Left ventricle myocardium superior (tissue), 1 donor: Measurements from ENCODE around the gene RSRC1. TPM values are rescaled to one million over a fixed set of nuclear protein-coding genes. Genes with fewer than 3 reads are reported as not detected.
A peak's percentile ranks its signal among the peaks of the same experiment; 100 is the strongest.
"Not testable (repeated sequence)": the region's sequence is repeated elsewhere in the genome, so short reads cannot be mapped to it uniquely, and the experiment has no call there.

Experiments
- ATAC-seq: fragments of 200-7000 bp; cut with Tn5 transposase; one replicate; pipeline ENCODE4 v1.9.1; 2020; ENCODE audit warnings: mild to moderate bottlenecking, moderate library complexity
- DNase-seq: peaks from one replicate; pipeline ENCODE4 v3.0.0-alpha.2; 2020
- intact Hi-C: fragments of 100-400 bp; cut with micrococcal nuclease; formaldehyde crosslinking; loops from one replicate; pipeline ENCODE4 v1.11.0; 2022
- long read RNA-seq: library from polyadenylated mRNA; unstranded; transcript quantifications from one replicate; pipeline ENCODE4 v2.0.0, GENCODE V29; 2021
- total RNA-seq: library from RNA; stranded (reverse); fragmentation: NEBNext Ultra II Directional; extraction: Animal tissue kit (Norgen Biotek cat#: 25700); gene quantifications from one replicate; pipeline ENCODE4 v1.2.1, GENCODE V29; 2021
- donor health status: DM: no; HTN: yes; CAD: no; lungs with severe emphysema.

The RSRC1 gene
- total RNA-seq, result 20.6 TPM
- long read RNA-seq, partial matches to known transcripts, result 3 of 8 reads
- long read RNA-seq, other reads (novel, unspliced or antisense), result 1 of 8 reads

DNA sequence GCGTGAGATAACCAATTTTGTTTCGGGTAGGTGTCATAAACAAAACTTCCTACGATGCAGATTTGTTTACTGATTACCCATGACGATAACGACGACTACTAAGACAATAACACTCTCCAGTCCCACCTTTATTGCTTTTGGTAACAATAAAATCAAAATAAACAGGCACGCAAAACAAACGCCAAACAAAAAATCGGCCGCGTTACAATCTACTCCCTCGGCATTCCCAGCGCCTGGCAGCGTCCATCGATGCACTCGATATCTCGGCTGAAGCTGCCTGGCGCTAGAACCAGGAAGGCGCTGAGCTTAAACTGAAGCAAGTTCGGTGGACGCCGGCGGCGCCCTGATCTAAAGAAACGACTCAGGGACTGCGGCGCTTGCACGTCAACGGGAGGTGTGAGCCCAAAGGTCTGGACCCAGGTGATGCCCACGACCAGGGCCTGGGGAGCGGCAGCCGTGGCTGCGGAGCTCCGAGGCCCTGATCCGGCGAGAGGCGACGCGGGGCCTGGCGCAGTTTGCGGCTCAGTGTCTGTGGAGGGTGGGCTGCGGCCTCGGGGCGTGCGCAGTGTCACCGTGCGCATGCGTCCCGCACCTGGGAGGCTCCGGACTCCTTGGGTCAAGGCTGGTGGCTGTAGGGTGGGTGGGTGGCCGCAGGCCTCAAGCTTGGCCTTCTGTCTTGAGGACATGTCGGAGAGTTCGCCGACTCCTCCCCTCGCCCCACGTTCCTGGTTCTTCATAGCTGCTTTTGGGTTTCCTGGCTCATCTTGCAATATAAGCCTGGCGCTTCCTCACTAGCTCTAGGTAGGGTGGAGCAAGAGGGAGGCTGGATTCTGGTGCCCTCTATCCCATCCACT lies at the start of gene RSRC1:
TSS of gene RSRC1 (plus strand) at position 286 of the 854 bp plus-strand sequence. CDS start 12,016 bp downstream, outside the sequence.
- ATAC-seq (peak; percentile 95), DNase-seq (peak; percentile 90)
- intact Hi-C loops, result no loop called here

- intact Hi-C loops, DNase-seq, ATAC-seq: not testable (repeated sequence)
Measured at GRCh38 chr3:158065574-158065973, 44.3 kb upstream of the RSRC1 start.

- ATAC-seq (no peak), DNase-seq (no peak)
- intact Hi-C loops, result no loop called here
Measured at GRCh38 chr3:158072790-158073189, 37.1 kb upstream of the RSRC1 start.

DNA sequence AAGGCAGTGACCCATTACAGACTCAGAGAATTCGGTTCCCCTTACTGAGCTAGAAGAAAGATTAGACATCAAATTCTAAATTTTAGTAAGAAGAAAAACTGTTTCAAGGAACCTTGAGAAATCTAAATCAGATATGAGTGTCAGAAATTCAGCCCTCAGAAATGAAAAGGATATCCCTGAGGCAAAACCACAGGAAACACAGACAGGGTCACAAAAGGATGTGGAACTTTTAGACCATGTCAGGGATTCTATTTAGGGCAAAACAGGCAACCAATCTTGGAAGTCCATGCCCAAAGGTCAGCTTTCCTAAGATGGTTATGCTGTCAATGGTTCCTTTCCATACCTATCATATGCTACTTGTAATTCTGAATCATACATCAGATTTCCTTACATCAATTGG lies 35.3 kb upstream of the RSRC1 start:
- no peak for DNase-seq
- intact Hi-C loops, result no loop called here
- ATAC-seq, result no peak

- ATAC-seq (no peak), DNase-seq (no peak)
- intact Hi-C loops, result no loop called here
Measured at GRCh38 chr3:158079599-158079998, 30.3 kb upstream of the RSRC1 start.

GRCh38 chr3:158084651-158085050 lies 25.2 kb upstream of the RSRC1 start:
- DNase-seq, result no peak
- no peak for ATAC-seq

GRCh38 chr3:158085358-158085757 lies 24.5 kb upstream of the RSRC1 start:
- DNase-seq (no peak), ATAC-seq (no peak)
- intact Hi-C loops, result no loop called here

More at GRCh38 chr3:158084651-158085050, 25.2 kb upstream of the RSRC1 start:
- intact Hi-C loops, result no loop called here

DNA sequence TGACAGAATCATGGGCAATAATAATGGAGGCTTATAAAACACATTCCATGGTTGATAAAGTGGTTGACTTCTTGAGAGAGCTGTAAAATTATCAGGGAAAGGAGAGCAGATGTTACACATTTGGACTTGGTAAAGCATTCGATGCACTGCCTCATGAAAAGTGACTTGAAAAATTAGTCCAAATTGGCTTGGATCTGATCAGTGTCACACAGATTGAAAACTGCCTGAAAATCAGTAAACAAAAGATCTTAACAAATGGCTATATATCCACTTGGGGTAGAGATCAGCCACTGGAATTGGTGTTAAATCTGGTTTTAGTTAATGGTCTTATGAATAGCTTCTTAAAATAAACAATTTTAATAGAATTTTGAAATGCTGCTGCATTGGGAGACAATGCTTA lies 24.0 kb upstream of the RSRC1 start:
- DNase-seq, result no peak
- intact Hi-C loops, result no loop called here
- no peak for ATAC-seq

DNA sequence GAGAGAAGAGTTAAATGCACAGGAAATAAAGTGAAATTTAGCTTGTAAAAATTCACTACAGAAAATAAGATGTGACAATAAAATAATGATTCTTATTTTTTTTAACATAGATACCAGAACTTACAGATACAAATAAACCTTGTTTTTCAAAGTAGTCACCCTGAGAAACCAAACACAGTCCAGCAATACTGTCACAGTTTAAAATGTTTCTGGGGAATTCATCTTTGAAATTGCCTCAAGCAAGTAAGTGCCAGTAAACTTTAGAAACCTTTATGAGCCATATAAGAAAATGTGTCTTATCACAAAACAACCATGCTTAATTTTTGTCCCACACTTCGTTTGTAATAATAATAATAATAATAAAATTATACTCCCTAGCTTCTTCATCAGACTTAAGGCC lies 23.5 kb upstream of the RSRC1 start:
- intact Hi-C loops, result no loop called here
- no peak for DNase-seq
- no peak for ATAC-seq

DNA sequence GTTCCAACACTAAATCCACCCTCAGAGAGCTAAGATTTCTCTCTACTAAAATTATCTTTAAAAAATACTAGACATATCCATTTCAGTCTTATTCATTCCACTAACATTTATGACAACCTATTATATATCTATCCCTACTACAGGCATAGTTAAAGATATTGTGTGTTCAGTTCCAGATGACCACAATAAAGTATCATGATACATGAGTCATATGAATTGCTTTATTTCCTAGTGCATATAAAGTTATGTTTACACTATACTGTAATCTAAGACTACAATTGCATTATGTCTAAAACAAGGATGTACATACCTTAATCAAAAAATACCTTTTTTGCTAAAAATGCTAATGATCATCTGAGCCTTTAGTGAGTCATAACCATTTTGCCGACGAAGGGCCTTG lies 23.1 kb upstream of the RSRC1 start:
- no peak for DNase-seq
- ATAC-seq, result no peak
- intact Hi-C loops, result no loop called here

- intact Hi-C loops, result no loop called here
- ATAC-seq (no peak), DNase-seq (no peak)
Measured at GRCh38 chr3:158091531-158091930, 18.4 kb upstream of the RSRC1 start.

- ATAC-seq, result no peak
- no peak for DNase-seq
- intact Hi-C loops, result no loop called here
Measured at GRCh38 chr3:158093526-158093925, 16.4 kb upstream of the RSRC1 start.

DNA sequence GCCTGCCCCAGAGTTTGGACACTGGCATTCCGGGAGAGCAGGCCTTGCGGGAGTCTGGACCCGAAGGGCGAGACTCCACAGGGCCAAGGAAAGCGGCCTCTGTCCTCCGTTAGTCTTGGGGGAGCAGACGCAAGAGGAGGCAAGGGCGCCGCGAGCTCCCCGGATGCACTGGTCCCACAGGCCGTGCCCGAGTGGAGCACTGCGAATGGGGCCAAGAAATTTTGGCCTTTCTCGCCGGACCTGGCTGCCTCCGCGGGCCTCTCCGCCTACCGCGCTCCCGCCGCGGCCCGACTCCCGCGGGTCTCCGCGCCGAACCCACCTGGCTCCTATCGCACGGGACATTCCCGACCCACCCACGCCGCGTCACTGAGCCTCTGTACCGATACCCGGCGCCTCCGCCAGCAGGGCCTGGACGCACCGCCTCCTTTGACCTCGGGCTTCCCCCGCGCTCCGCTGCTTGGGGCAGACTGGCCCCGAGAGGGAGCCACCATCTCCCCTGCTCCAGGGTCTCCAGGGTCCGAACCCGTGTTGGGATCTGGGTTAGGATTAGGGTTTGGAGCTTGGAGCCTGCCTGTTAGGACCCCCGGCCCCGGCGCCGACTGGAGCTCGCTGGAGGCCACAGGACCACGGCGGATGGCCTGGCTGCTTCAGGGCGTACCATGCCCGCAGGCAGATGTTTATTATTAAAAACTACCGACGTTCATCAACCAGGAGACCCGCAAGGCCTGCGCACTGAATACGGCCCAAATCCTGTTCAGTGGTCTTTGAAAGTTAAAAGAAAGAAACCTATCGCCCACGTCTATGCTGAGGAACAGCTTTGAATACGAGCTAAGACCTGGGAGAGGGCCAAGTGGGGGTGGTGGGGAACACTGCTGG lies 15.4 kb upstream of the RSRC1 start:
- DNase-seq, result no peak
- intact Hi-C loops, result no loop called here
- no peak for ATAC-seq

DNA sequence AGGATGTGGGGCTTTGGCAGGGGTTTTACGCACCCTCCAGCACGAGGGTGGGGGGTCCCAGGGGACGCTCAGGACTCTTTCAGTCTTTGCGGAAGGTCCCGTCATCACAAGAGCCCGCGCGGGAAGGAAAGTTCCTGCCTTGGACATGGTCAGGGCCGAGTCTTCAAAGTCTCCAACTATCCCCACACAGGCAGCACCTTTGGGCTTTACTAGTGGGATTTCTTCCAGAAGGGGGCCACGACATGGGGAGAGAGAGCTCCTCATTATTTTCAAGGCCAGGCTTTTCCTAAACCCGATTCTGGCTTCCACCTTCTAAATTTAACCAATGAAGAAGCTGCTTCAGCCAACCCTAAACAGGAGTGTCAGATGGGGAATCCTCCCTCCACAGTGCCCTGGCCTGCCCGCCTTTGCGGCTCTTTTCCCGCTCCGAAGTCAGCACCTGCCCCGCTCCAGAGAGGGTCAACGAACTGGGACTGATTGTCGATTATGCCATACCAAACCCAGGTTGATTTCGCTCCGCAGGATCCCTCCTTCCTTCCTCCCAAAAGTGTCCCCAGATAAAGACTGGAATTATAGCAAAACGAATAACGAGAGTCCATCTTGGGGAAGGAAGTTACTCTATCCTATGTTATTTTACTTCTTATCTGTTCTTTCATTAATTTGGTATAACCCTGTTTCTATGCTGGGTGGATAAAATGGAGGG lies 14.6 kb upstream of the RSRC1 start:
- ATAC-seq, result no peak
- intact Hi-C loops, result no loop called here

GRCh38 chr3:158095814-158096704 lies 13.8 kb upstream of the RSRC1 start:
- intact Hi-C loops, result no loop called here
- DNase-seq (no peak), ATAC-seq (no peak)

More for the DNA sequence above, 14.6 kb upstream of the RSRC1 start:
- DNase-seq, result no peak

DNA sequence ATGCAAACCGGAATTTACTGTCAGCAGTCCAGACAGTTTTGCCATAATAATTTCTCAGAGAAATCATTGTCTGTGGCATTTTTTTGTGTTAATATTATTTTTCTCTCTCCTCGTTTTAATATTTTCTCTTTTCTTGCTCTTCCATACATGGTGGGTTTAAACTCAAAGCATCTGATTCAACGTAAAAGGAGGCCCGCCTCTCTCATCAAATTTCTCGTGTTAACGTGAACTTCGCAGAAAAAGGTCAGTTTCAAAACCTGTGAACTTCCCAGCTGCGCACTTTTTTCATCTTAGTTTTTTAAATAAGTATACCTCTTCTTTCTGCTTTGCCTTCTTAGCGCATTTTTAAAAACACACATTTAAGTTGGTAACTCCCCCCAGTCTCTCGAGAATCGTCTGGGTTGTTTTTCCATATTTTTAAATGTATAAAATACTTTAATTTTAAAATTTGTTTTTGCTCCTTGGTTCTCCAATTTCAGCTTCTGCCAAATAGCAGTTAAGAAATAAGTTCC lies 12.8 kb upstream of the RSRC1 start:
- intact Hi-C loops, result no loop called here
- no peak for ATAC-seq
- no peak for DNase-seq

GRCh38 chr3:158097593-158098308 lies 12.1 kb upstream of the RSRC1 start:
- DNase-seq, result peak; percentile 59
- ATAC-seq, result peak; percentile 72
- intact Hi-C loops, result no loop called here

DNA sequence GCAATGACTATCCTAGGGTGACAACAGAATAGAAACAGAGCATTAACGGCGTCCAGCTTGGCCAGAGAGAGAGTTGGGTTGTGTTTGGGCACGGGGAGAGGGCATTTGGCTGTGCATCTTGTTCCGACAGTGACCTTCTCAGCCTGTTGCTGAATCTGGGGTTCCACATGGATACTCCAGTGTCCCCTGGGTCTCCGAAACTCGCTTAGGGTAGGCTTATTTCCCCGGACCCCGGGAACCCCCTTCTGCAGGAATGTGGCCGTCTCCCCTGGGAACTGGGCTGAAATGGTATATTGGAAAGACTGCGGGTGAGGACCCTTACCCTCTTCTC lies 11.6 kb upstream of the RSRC1 start:
- intact Hi-C loops, result no loop called here
- no peak for ATAC-seq
- no peak for DNase-seq
